Measurements from ENCODE around the gene TRAK1.

Gene TRAK1

DNA sequence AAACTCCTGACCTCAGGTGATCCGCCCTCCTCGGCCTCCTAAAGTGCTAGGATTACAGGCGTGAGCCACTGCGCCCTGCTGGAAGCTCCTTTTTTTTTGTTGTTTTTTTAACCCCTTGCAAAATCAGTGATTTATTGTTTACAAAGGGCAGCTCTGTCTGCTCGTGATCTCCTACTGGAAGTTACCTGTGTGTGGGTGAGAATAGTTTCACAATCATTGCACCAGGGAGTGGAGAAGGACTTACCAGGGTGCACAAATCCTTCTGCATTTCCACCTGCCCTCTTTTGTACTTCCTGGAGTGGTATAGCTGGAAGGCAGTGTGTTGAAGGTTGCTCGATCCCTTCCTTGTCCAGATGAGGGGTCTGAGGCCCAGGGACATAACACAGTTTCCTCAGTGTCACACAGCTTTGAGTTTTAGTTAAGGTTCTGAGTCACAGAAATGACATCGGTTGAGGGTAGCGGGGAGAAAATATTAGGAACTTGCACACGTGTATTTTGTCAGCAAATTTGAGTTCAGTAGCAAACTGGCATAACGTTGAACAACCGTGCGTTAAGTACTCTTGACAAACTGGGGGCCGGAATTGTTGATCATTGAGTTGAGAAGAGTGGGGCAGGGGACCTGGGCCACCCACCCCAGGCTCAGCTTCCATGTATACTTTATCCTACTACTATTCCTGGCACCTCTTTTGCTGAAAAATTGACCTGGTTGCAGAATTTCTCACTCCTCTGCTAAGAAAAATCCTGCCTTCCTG, 11.3 kb upstream of the TRAK1 start:
- intact Hi-C loops (cut with DNase I; ENCODE audit: low total_unique reads): no loop called here
- no peaks in the 10 kb centered on the region for H3K9me3 ChIP-seq
- H3K4me1 ChIP-seq: peaks cover 0 to 71% (median 30%) of the 10 kb centered on the region in 4 donors
- no peaks in the 10 kb centered on the region for H3K36me3 ChIP-seq
- H3K27ac ChIP-seq: peak overlapping the region; percentile 72 to 80
- DNase-seq: no peak
- no peak for TF ChIP-seq CTCF (IDR thresholded peaks at IDR 0.05)
- no peak overlapping the region for H3K4me3 ChIP-seq
- H3K27me3 ChIP-seq: no peaks in the 10 kb centered on the region

DNA sequence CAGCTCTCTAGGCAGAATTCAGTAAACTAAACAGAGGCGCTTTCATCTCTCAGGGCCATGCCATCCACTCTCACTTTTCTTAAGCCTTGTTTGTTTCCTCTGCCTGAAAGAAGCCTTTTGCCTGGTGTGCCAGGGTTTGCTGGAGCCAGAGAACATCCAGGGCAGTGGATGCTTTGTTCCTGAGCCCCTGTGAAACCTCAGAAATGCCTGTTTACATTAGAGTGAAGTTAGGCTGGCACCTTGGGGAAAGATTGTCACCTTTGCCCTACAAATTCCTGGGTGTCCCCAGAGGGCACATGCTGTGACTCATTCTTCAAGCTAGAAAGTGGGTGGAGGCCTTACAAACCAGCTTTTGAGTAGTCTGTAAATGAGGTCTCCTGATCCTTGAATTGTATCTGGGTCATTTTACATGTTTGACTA, 10.7 kb upstream of the TRAK1 start:
- intact Hi-C loops (cut with DNase I; ENCODE audit: low total_unique reads): no loop called here
- Histone ChIP-seq H3K27ac (peak overlapping the region; percentile 72 to 80), H3K4me1 (peaks cover 0 to 70% (median 30%) of the 10 kb centered on the region in 4 donors), H3K27me3 (no peaks in the 10 kb centered on the region), H3K4me3 (no peak overlapping the region), H3K9me3 (no peaks in the 10 kb centered on the region), H3K36me3 (no peaks in the 10 kb centered on the region)
- no peak for DNase-seq
- TF ChIP-seq CTCF (IDR thresholded peaks at IDR 0.05): no peak

- peaks cover 0 to 65% (median 30%) of the 10 kb centered on the region in 4 donors for H3K4me1 ChIP-seq
These were observed 9.2 kb upstream of the TRAK1 start for GRCh38 chr3:42081838-42082473.

DNA sequence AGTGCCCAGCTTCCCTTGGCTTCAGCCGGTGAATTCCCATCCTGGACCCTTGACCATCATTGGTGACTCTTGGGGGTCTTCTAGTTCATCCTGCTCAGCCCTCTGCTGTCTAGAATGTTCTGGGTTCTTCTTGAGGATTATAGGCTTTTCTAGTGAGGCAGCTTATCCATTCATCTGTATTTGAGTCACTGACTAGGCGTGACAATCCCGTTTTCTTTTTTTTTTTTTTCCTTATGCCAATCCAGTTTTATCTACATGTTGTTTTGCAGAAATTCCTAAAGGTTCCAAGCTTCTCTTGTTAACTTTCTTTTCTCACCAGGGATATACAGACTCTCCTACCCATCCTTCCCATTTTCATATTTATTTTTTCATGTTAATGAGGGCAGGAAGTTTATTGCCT, 6.6 kb upstream of the TRAK1 start:
- Histone ChIP-seq H3K4me1 (peaks cover 0 to 48% (median 26%) of the 10 kb centered on the region in 4 donors), H3K36me3 (peaks cover 0 to 16% (median 0%) of the 10 kb centered on the region in 3 donors), H3K27ac (peak overlapping the region in 1 of 2 donors; percentile 33), H3K27me3 (no peaks in the 10 kb centered on the region), H3K9me3 (no peaks in the 10 kb centered on the region), H3K4me3 (no peak overlapping the region)
- no peak for TF ChIP-seq CTCF (IDR thresholded peaks at IDR 0.05)
- intact Hi-C loops (cut with DNase I; ENCODE audit: low total_unique reads): no loop called here
- no peak for DNase-seq

More at GRCh38 chr3:42081838-42082473, 9.2 kb upstream of the TRAK1 start:
- TF ChIP-seq CTCF (IDR thresholded peaks at IDR 0.05): no peak
- Histone ChIP-seq H3K27ac (peak overlapping the region; percentile 55 to 80), H3K9me3 (no peaks in the 10 kb centered on the region), H3K27me3 (no peaks in the 10 kb centered on the region), H3K36me3 (peaks cover 0 to under 1% (median 0%) of the 10 kb centered on the region in 3 donors), H3K4me3 (no peak overlapping the region)
- intact Hi-C loops (cut with DNase I; ENCODE audit: low total_unique reads): no loop called here
- no peak for DNase-seq

GRCh38 chr3:42085641-42086376, 5.3 kb upstream of the TRAK1 start:
- H3K9me3 ChIP-seq: no peaks in the 10 kb centered on the region
- no peaks in the 10 kb centered on the region for H3K27me3 ChIP-seq
- no peak overlapping the region for H3K4me3 ChIP-seq
- H3K4me1 ChIP-seq: peaks cover 0 to 43% (median 21%) of the 10 kb centered on the region in 4 donors
- TF ChIP-seq CTCF (IDR thresholded peaks at IDR 0.05): no peak
- intact Hi-C loops (cut with DNase I; ENCODE audit: low total_unique reads): no loop called here
- H3K27ac ChIP-seq: no peak overlapping the region
- DNase-seq: no peak
- H3K36me3 ChIP-seq: peaks cover 0 to 16% (median 0%) of the 10 kb centered on the region in 3 donors

Measured in tibial artery (tissue), 4 donors.